IMR-90 (cell line): ENCODE results near the gene PXN. TPM values are rescaled to one million over a fixed set of nuclear protein-coding genes. Genes with fewer than 3 reads are reported as not detected.

Experiments used
- ATAC-seq: fragments of 200-7000 bp; cut with Tn5 transposase; 2 replicates; pipeline ENCODE4 v1.9.1; 2020; ENCODE audit warnings: low read depth, mild to moderate bottlenecking, moderate library complexity
- BruUV-seq: library from RNA; stranded (reverse); fragments of 400-500 nt; replicated peaks from 2 replicates; lab custom pipeline; 2021; lab: Mats Ljungman, UMichigan
- CTCF ChIA-PET: fragments of 300-600 bp; formaldehyde crosslinking; extraction: SDS; loops from one replicate; lab custom pipeline; 2021; ENCODE audit warnings: antibody characterized with exemption; lab: Yijun Ruan, JAX
- POLR2A ChIA-PET: fragments of 300-600 bp; sonication (Branson Sonifier 250); formaldehyde crosslinking; loops from one replicate; lab custom pipeline; 2022; ENCODE audit warnings: antibody characterized with exemption; ENCODE audit not compliant: unreplicated experiment; lab: Charles Lee
- DNase-seq: peaks from one replicate; pipeline ENCODE4 v3.0.0; 2013
- H2AFZ ChIP-seq: replicated peaks from 2 replicates; pipeline ENCODE3; 2013; ENCODE audit warnings: low read length, mild to moderate bottlenecking; ENCODE audit not compliant: poor library complexity
- H2AK5ac ChIP-seq: 2 replicates; pipeline ENCODE4 v1.6.1; 2013; ENCODE audit warnings: low read depth, low read length, inconsistent platforms
- H2AK9ac ChIP-seq: replicated peaks from 2 replicates; pipeline ENCODE3; 2013; ENCODE audit warnings: mild to moderate bottlenecking, low read depth, low read length, moderate library complexity; ENCODE audit not compliant: poor library complexity
- H2BK120ac ChIP-seq: 2 replicates; pipeline ENCODE4 v1.6.1; 2013; ENCODE audit warnings: low read depth, low read length, inconsistent platforms
- H2BK15ac ChIP-seq: 3 replicates; pipeline ENCODE4 v1.6.1; 2013; ENCODE audit warnings: low read depth, low read length, inconsistent platforms
- H2BK20ac ChIP-seq: 2 replicates; pipeline ENCODE4 v1.6.1; 2013; ENCODE audit warnings: low read depth, mild to moderate bottlenecking, inconsistent platforms, low read length, moderate library complexity
- H2BK5ac ChIP-seq: 2 replicates; pipeline ENCODE4 v1.6.1; 2013; ENCODE audit warnings: mild to moderate bottlenecking, low read depth, low read length, inconsistent platforms; ENCODE audit not compliant: poor library complexity, severe bottlenecking
- H3K14ac ChIP-seq: replicated peaks from 2 replicates; pipeline ENCODE4 v1.6.1; 2013; ENCODE audit warnings: low read depth, low read length, inconsistent platforms
- H3K18ac ChIP-seq: 2 replicates; pipeline ENCODE4 v1.6.1; 2013; ENCODE audit warnings: low read depth, low read length, control low read depth
- H3K23ac ChIP-seq: 2 replicates; pipeline ENCODE4 v1.6.1; 2013; ENCODE audit warnings: low read depth, low read length, inconsistent platforms
- H3K27ac ChIP-seq: 2 replicates; pipeline ENCODE4 v1.5.1; 2013; ENCODE audit warnings: mild to moderate bottlenecking, control low read depth, low read length; ENCODE audit not compliant: insufficient read depth
- H3K27me3 ChIP-seq: 2 replicates; pipeline ENCODE4 v1.6.1; 2013; ENCODE audit warnings: low read length; ENCODE audit not compliant: control insufficient read depth, insufficient read depth
- H3K36me3 ChIP-seq: 2 replicates; pipeline ENCODE4 v1.6.1; 2013; ENCODE audit warnings: low read length, mixed read lengths; ENCODE audit not compliant: control insufficient read depth, insufficient read depth
- H3K4ac ChIP-seq: 2 replicates; pipeline ENCODE4 v1.6.1; 2013; ENCODE audit warnings: low read depth, low read length, inconsistent platforms
- H3K4me1 ChIP-seq: 2 replicates; pipeline ENCODE4 v1.6.1; 2013; ENCODE audit warnings: low read length, mixed read lengths; ENCODE audit not compliant: control insufficient read depth, insufficient read depth
- H3K4me2 ChIP-seq: 2 replicates; pipeline ENCODE4 v1.6.1; 2013; ENCODE audit warnings: low read depth, mild to moderate bottlenecking, control low read depth, low read length, moderate library complexity
- H3K4me3 ChIP-seq: 2 replicates; pipeline ENCODE4 v1.5.1; 2013; ENCODE audit warnings: low read depth, mild to moderate bottlenecking, control low read depth, low read length, moderate library complexity; ENCODE audit not compliant: insufficient read depth
- H3K56ac ChIP-seq: 2 replicates; pipeline ENCODE4 v1.6.1; 2013; ENCODE audit warnings: low read length, inconsistent platforms; ENCODE audit not compliant: insufficient read depth; ENCODE audit errors: extremely low read depth
- H3K79me1 ChIP-seq, 2 experiments: 2 replicates each; pipeline ENCODE4 v1.6.1; 2013; ENCODE audit warnings: low read length in 2 of 2, inconsistent platforms in 1 of 2, low read depth in 1 of 2
- H3K9ac ChIP-seq: 2 replicates; pipeline ENCODE4 v1.6.1; 2013; ENCODE audit warnings: low read depth, low read length, control low read depth
- H3K9me1 ChIP-seq: 2 replicates; pipeline ENCODE4 v1.6.1; 2013; ENCODE audit warnings: low read length, inconsistent platforms; ENCODE audit not compliant: insufficient read depth
- H3K9me3 ChIP-seq: 2 replicates; pipeline ENCODE4 v1.6.1; 2013; ENCODE audit warnings: low read length; ENCODE audit not compliant: control insufficient read depth, insufficient read depth
- H4K20me1 ChIP-seq: 2 replicates; pipeline ENCODE4 v1.6.1; 2013; ENCODE audit warnings: low read length, inconsistent platforms; ENCODE audit not compliant: insufficient read depth
- H4K5ac ChIP-seq: 2 replicates; pipeline ENCODE4 v1.6.1; 2013; ENCODE audit warnings: mild to moderate bottlenecking, low read depth, low read length, control low read depth
- H4K8ac ChIP-seq, 2 experiments: 2 replicates each; pipeline ENCODE4 v1.6.1; 2013; ENCODE audit warnings: low read depth in 2 of 2, low read length in 2 of 2, control low read depth in 1 of 2, inconsistent platforms in 1 of 2
- H4K91ac ChIP-seq: 2 replicates; pipeline ENCODE4 v1.6.1; 2013; ENCODE audit warnings: low read depth, low read length, inconsistent platforms; ENCODE audit not compliant: insufficient read depth
- BHLHE40 ChIP-seq: fragments of 150-350 bp; IDR thresholded peaks from 2 replicates; pipeline ENCODE4 v1.6.1; 2016; ENCODE audit warnings: mild to moderate bottlenecking, low read depth, low read length
- CEBPB ChIP-seq: IDR thresholded peaks from 2 replicates; pipeline ENCODE4 v1.6.1; 2012; ENCODE audit warnings: low read depth, low read length, improper control_type of control experiment
- CHD1 ChIP-seq: IDR thresholded peaks from 2 replicates; pipeline ENCODE4 v1.6.1; 2012; ENCODE audit warnings: low read depth, low read length, improper control_type of control experiment
- CTCF ChIP-seq: conservative IDR thresholded peaks from 2 replicates; pipeline ENCODE4 v1.5.1; 2012; ENCODE audit warnings: mild to moderate bottlenecking, low read depth, low read length, improper control_type of control experiment
- ELK1 ChIP-seq: fragments of 150-350 bp; IDR thresholded peaks from 2 replicates; pipeline ENCODE4 v1.6.1; 2016; ENCODE audit warnings: low read depth, mild to moderate bottlenecking, low read length, moderate library complexity, borderline replicate concordance
- FOS ChIP-seq: fragments of 150-350 bp; IDR thresholded peaks from 2 replicates; pipeline ENCODE4 v1.6.1; 2016; ENCODE audit warnings: low read depth, low read length
- MAFK ChIP-seq: IDR thresholded peaks from 2 replicates; pipeline ENCODE4 v1.6.1; 2012; ENCODE audit warnings: low read depth, low read length, improper control_type of control experiment
- MAZ ChIP-seq: IDR thresholded peaks from 2 replicates; pipeline ENCODE4 v1.6.1; 2012; ENCODE audit warnings: low read depth, mild to moderate bottlenecking, low read length, improper control_type of control experiment, moderate library complexity, borderline replicate concordance
- MXI1 ChIP-seq: IDR thresholded peaks from 2 replicates; pipeline ENCODE4 v1.6.1; 2012; ENCODE audit warnings: low read depth, mild to moderate bottlenecking, low read length, moderate library complexity, borderline replicate concordance
- NFE2L2 ChIP-seq: fragments of 150-350 bp; IDR thresholded peaks from 2 replicates; pipeline ENCODE4 v1.6.1; 2016; ENCODE audit warnings: low read depth, mild to moderate bottlenecking, low read length
- POLR2A ChIP-seq: IDR thresholded peaks from 2 replicates; pipeline ENCODE4 v1.6.1; 2012; ENCODE audit warnings: mild to moderate bottlenecking, low read depth, low read length
- RAD21 ChIP-seq: IDR thresholded peaks from 2 replicates; pipeline ENCODE4 v1.6.1; 2012; ENCODE audit warnings: low read length, improper control_type of control experiment
- RCOR1 ChIP-seq: IDR thresholded peaks from 2 replicates; pipeline ENCODE4 v1.6.1; 2012; ENCODE audit warnings: mild to moderate bottlenecking, low read length, improper control_type of control experiment; ENCODE audit not compliant: insufficient replicate concordance
- RFX5 ChIP-seq: IDR thresholded peaks from 2 replicates; pipeline ENCODE4 v1.8.0; 2012; ENCODE audit warnings: low read depth, mild to moderate bottlenecking, low read length, moderate library complexity
- SMC3 ChIP-seq: fragments of 150-350 bp; IDR thresholded peaks from 2 replicates; pipeline ENCODE4 v1.6.1; 2016; ENCODE audit warnings: low read depth, mild to moderate bottlenecking, antibody characterized with exemption, low read length, moderate library complexity
- USF2 ChIP-seq: fragments of 150-350 bp; IDR thresholded peaks from 2 replicates; pipeline ENCODE4 v1.6.1; 2017; ENCODE audit warnings: mild to moderate bottlenecking, antibody characterized with exemption, low read length, low read depth
- WGBS, 2 experiments: methylation state at CpG; one replicate each; pipeline versions ENCODE4 v1.1.5 to v1.1.7; 2013; ENCODE audit warnings: missing lambda C conversion rate in 2 of 2; ENCODE audit not compliant: insufficient read length in 1 of 2; ENCODE audit errors: extremely low coverage in 2 of 2; 5-methylcytosine and 5-hydroxymethylcytosine counted together
- dilution Hi-C: fragments of 300-500 bp; cut with HindIII; formaldehyde crosslinking; loops from one replicate; pipeline ENCODE4 v1.14.3; 2018; ENCODE audit warnings: low sequenced_read_pairs; ENCODE audit not compliant: unreplicated experiment
- in situ Hi-C: fragments of 300-500 bp; cut with MboI; formaldehyde crosslinking; loops from 3 replicates; pipeline ENCODE4 v1.14.3; 2019; ENCODE audit warnings: low sequenced_read_pairs, inconsistent platforms, mixed read lengths
- intact Hi-C: fragments of 100-400 bp; cut with micrococcal nuclease; formaldehyde crosslinking; loops from 2 replicates; pipeline ENCODE4 v1.10.0; 2022
- polyA plus RNA-seq, 3 experiments: library from polyadenylated mRNA; depleted of rRNA; stranded (reverse); fragments of >200 nt; gene quantifications; 2 replicates each; pipeline ENCODE4 v1.2.3, GENCODE V29; 2012; ENCODE audit warnings: low replicate concordance in 1 of 3
- total RNA-seq: library from RNA; depleted of rRNA; stranded (reverse); fragments of >200 nt; gene quantifications from 2 replicates; pipeline ENCODE4 v1.2.3, GENCODE V29; 2012

PXN gene
- total and polyA plus RNA-seq, 2 of the 4 experiments (the other 2 are of a cell fraction): 46.6 to 134 TPM

GRCh38 chr12:120287491-120287890 lies 22.0 kb upstream of the PXN start:
- no peak overlapping the region for H2BK20ac ChIP-seq
- H3K18ac ChIP-seq: no peak overlapping the region
- TF ChIP-seq CHD1 (no peak), POLR2A (no peak), MXI1 (no peak), SMC3 (no peak), MAFK (no peak), CTCF (no peak), MAZ (no peak), RCOR1 (no peak), RAD21 (no peak), NFE2L2 (no peak), CEBPB (no peak), BHLHE40 (no peak), USF2 (no peak), RFX5 (no peak), FOS (no peak), ELK1 (no peak)
- H3K56ac ChIP-seq: no peak overlapping the region
- H2AK9ac ChIP-seq: no peak overlapping the region
- no peak overlapping the region for H2AK5ac ChIP-seq
- H3K9ac ChIP-seq: no peak overlapping the region
- no peaks in the 10 kb centered on the region for H3K36me3 ChIP-seq
- no peak overlapping the region for H3K27ac ChIP-seq
- no peaks in the 10 kb centered on the region for H3K9me3 ChIP-seq
- intact Hi-C loops (no loop called here), in situ Hi-C loops (no loop called here), dilution Hi-C loops (no loop called here)
- H3K4me1 ChIP-seq: peaks cover 9% of the 10 kb centered on the region; the same call in 1 of the 2 replicates
- no peaks in the 10 kb centered on the region for H3K79me1 ChIP-seq
- BruUV-seq: no TSS peak
- no peaks in the 10 kb centered on the region for H3K27me3 ChIP-seq
- no peak overlapping the region for H4K91ac ChIP-seq
- H3K4ac ChIP-seq: no peak overlapping the region
- no peak for ATAC-seq
- H4K5ac ChIP-seq: no peak overlapping the region
- ChIA-PET POLR2A (interaction anchor here (1.9 kb wide), 1 partner anchor 86 kb away, joined by 6 read pairs; the partner anchor contains the start of gene RPLP0), CTCF (interaction anchor here (1.3 kb wide), 1 partner anchor 59 kb away, joined by 8 read pairs; no protein-coding TSS in a partner anchor)
- peaks cover 16% of the 10 kb centered on the region for H4K20me1 ChIP-seq
- H2BK120ac ChIP-seq: no peak overlapping the region
- no peak overlapping the region for H2BK15ac ChIP-seq
- H3K4me3 ChIP-seq: no peak overlapping the region
- DNase-seq: no peak
- no peak overlapping the region for H2AFZ ChIP-seq
- peaks cover 6% of the 10 kb centered on the region; the same call in 1 of the 2 replicates for H3K9me1 ChIP-seq
- H2BK5ac ChIP-seq: no peak overlapping the region
- WGBS, 2 experiments: 100% methylated on average over 1 of the region's 12 CpGs; no CpG with 5 or more reads in 1 of the 2 experiments
- no peak overlapping the region for H3K14ac ChIP-seq
- H3K23ac ChIP-seq: no peak overlapping the region
- no peak overlapping the region for H4K8ac ChIP-seq
- H3K4me2 ChIP-seq: no peak overlapping the region
